Fibroblast of lung (primary cell): ENCODE results near the gene PPP1R3F. TPM values are rescaled to one million over a fixed set of nuclear protein-coding genes. Genes with fewer than 3 reads are reported as not detected.

Experiments
- DNase-seq, 2 donors: peaks; one replicate each; pipeline versions ENCODE4 v3.0.0 to v3.0.0-alpha.2; 2010; ENCODE audit warnings: low read depth in 2 of 2
- H2AFZ ChIP-seq: 2 replicates; pipeline ENCODE4 v1.5.1; 2012; ENCODE audit warnings: low read length, control low read depth, inconsistent platforms
- H3K27ac ChIP-seq: 2 replicates; pipeline ENCODE4 v1.5.1; 2011; ENCODE audit warnings: low read length, control low read depth; ENCODE audit not compliant: insufficient read depth
- H3K27me3 ChIP-seq: 2 replicates; pipeline ENCODE4 v1.5.1; 2011; ENCODE audit warnings: mild to moderate bottlenecking, low read length; ENCODE audit not compliant: control insufficient read depth, insufficient read depth
- H3K36me3 ChIP-seq: 2 replicates; pipeline ENCODE4 v1.5.1; 2011; ENCODE audit warnings: low read length; ENCODE audit not compliant: control insufficient read depth, insufficient read depth
- H3K4me1 ChIP-seq: 2 replicates; pipeline ENCODE4 v1.5.1; 2011; ENCODE audit warnings: low read length; ENCODE audit not compliant: control insufficient read depth, insufficient read depth; ENCODE audit errors: extremely low read depth
- H3K4me2 ChIP-seq: 2 replicates; pipeline ENCODE4 v1.5.1; 2011; ENCODE audit warnings: low read length, control low read depth; ENCODE audit not compliant: insufficient read depth; ENCODE audit errors: extremely low read depth
- H3K4me3 ChIP-seq, 4 experiments: fragments of 200-600 bp in 1 of 4; sonication (generic) in 1 of 4; replicated peaks in 1 of 4; 2 replicates each; pipeline ENCODE4 v1.5.1; 2011 to 2016; ENCODE audit warnings: low read length in 4 of 4, low read depth in 3 of 4, mild to moderate bottlenecking in 3 of 4, control low read depth in 2 of 4, inconsistent platforms in 1 of 4, mixed read lengths in 1 of 4; ENCODE audit not compliant: insufficient read depth in 1 of 4; ENCODE audit errors: control extremely low read depth in 1 of 4
- H3K79me2 ChIP-seq: 2 replicates; pipeline ENCODE4 v1.5.1; 2012; ENCODE audit warnings: mild to moderate bottlenecking, low read length, inconsistent platforms; ENCODE audit not compliant: control insufficient read depth, insufficient read depth
- H3K9ac ChIP-seq: 2 replicates; pipeline ENCODE4 v1.5.1; 2011; ENCODE audit warnings: mild to moderate bottlenecking, low read length, control low read depth; ENCODE audit not compliant: insufficient read depth
- H3K9me3 ChIP-seq: 2 replicates; pipeline ENCODE4 v1.5.1; 2012; ENCODE audit warnings: low read depth, low read length; ENCODE audit not compliant: control insufficient read depth, insufficient read depth
- H4K20me1 ChIP-seq: 2 replicates; pipeline ENCODE4 v1.5.1; 2011; ENCODE audit warnings: low read length; ENCODE audit not compliant: control insufficient read depth, insufficient read depth; ENCODE audit errors: extremely low read depth
- CTCF ChIP-seq, 2 donors: IDR thresholded peaks in 1 of 2; conservative IDR thresholded peaks in 1 of 2; 1 replicate in 1 of 2; 2 replicates in 1 of 2; pipeline ENCODE4 v1.5.1; 2011 to 2012; ENCODE audit warnings: low read length in 2 of 2, control low read depth in 1 of 2, inconsistent platforms in 1 of 2, low read depth in 1 of 2, mild to moderate bottlenecking in 1 of 2
- EZH2 ChIP-seq: IDR thresholded peaks from 2 replicates; pipeline ENCODE4 v1.5.1; 2012; ENCODE audit warnings: low read length, control low read depth, mild to moderate bottlenecking; ENCODE audit errors: missing control alignments
- polyA plus RNA-seq, 2 donors: library from polyadenylated mRNA; depleted of rRNA in 1 of 2; stranded (reverse) in 1 of 2; unstranded in 1 of 2; fragments of >200 nt; gene quantifications; 2 replicates each; pipeline ENCODE4 v1.2.1, GENCODE V29; 2011 to 2012; ENCODE audit warnings: missing spikeins in 1 of 2
- total RNA-seq: library from RNA; depleted of rRNA; stranded (reverse); fragments of >200 nt; gene quantifications from 2 replicates; pipeline ENCODE4 v1.2.1, GENCODE V29; 2014

The PPP1R3F gene
- total and polyA plus RNA-seq, 2 donors (not counting 1 experiment from before 2014, with no cell fraction given), result 0.93 to 6.8 TPM

DNA sequence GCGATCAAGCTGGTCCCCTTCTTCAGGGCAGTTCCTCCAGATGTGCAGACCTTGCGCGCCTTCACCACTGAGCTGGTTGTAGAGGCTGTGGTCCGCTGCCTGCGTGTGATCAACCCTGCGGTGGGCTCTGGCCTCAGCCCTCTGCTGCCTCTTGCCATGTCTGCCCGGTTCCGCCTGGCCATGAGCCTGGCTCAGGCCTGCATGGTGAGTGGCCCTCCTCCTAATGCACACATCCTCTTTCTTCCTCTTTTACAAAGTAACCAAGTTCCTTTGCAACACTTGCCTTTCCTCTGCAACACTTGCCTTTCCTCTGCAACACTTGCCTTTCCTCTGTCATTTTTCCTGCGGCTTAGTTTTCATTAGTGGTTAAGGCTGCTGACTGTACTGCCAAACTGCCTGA lies 32.5 kb upstream of the PPP1R3F start:
- TF ChIP-seq EZH2 (no peak), CTCF (conservative IDR thresholded peaks at IDR 0.05 in 1 of 2, IDR thresholded peaks at IDR 0.05 in 1 of 2; ENCODE audit: low read depth in 1 of 2, low read length in 2 of 2) (no peak)
- H3K4me1 ChIP-seq, result no peaks in the 10 kb centered on the region
- no peak overlapping the region for H3K4me2 ChIP-seq
- no peak for DNase-seq
- H3K9me3 ChIP-seq, result no peaks in the 10 kb centered on the region
- H3K36me3 ChIP-seq, result no peaks in the 10 kb centered on the region
- H4K20me1 ChIP-seq, result no peaks in the 10 kb centered on the region
- H3K9ac ChIP-seq, result no peak overlapping the region
- no peak overlapping the region for H3K27ac ChIP-seq
- no peaks in the 10 kb centered on the region for H3K79me2 ChIP-seq
- no peak overlapping the region for H2AFZ ChIP-seq
- H3K27me3 ChIP-seq, result no peaks in the 10 kb centered on the region
- H3K4me3 ChIP-seq, result no peak overlapping the region

DNA sequence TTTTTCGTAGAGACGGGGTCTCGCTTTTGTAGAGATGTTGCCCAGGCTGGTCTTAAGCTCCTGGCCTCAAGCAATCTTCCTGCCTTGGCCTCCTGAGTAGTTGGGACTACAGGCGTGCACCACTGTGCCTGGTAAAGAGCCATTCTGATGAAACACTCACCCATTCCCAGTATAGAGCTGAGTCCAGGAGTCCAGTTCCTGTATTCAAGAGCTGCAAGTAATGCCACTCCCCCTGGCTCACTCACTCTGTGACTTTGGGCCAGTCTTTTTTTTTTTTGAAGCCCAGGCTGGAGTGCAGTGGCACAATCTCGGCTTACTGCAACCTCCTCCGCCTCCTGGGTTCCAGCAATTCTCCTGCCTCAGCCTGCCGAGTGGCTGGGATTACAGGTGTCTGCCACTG lies 30.9 kb upstream of the PPP1R3F start:
- Histone ChIP-seq H3K4me3 (no peak overlapping the region), H4K20me1 (no peaks in the 10 kb centered on the region), H3K27me3 (no peaks in the 10 kb centered on the region), H2AFZ (no peak overlapping the region), H3K79me2 (no peaks in the 10 kb centered on the region), H3K27ac (no peak overlapping the region), H3K36me3 (no peaks in the 10 kb centered on the region), H3K4me2 (no peak overlapping the region), H3K4me1 (no peaks in the 10 kb centered on the region), H3K9me3 (no peaks in the 10 kb centered on the region), H3K9ac (no peak overlapping the region)
- TF ChIP-seq EZH2 (no peak), CTCF (conservative IDR thresholded peaks at IDR 0.05 in 1 of 2, IDR thresholded peaks at IDR 0.05 in 1 of 2; ENCODE audit: low read depth in 1 of 2, low read length in 2 of 2) (no peak)
- DNase-seq, result no peak

DNA sequence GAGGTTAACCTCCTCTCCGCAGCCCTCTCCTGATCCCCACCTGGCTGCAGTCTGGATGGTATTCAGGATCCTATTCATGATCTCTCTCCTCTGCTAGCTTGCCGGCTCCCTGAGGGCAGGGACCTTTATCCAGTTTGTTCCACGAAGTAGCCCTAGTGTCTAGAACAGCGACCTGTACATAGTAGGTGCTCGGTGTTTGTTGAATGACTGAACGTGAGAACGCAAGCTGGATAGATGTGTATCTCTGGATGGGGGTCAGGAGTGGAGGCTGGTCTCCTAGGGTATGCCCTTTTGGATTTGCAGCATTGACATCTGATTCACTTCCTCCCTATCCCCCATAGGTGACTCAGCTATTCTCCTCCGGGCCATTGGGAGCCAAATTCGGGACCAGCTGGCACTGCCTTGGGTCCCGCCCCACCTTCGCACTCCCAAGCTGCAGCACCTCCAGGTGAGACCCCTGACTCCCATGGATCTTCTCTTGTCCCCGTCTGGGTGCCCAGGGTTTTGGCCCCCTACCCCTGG lies 27.0 kb upstream of the PPP1R3F start:
- Histone ChIP-seq H3K27ac (no peak overlapping the region), H4K20me1 (no peaks in the 10 kb centered on the region), H3K36me3 (no peaks in the 10 kb centered on the region), H3K9me3 (no peaks in the 10 kb centered on the region), H3K27me3 (no peaks in the 10 kb centered on the region), H3K4me1 (no peaks in the 10 kb centered on the region), H3K4me2 (no peak overlapping the region), H2AFZ (no peak overlapping the region), H3K79me2 (no peaks in the 10 kb centered on the region), H3K4me3 (no peak overlapping the region), H3K9ac (no peak overlapping the region)
- DNase-seq, result no peak
- TF ChIP-seq CTCF (conservative IDR thresholded peaks at IDR 0.05 in 1 of 2, IDR thresholded peaks at IDR 0.05 in 1 of 2; ENCODE audit: low read depth in 1 of 2, low read length in 2 of 2), result no peak
- TF ChIP-seq EZH2, result no peak
